Progenitor cell of endocrine pancreas (in vitro differentiated cells): ENCODE data around the gene ABTB2. TPM values are rescaled to one million over a fixed set of nuclear protein-coding genes. Genes with fewer than 3 reads are reported as not detected.

Source experiments
- DNase-seq: peaks from one replicate; pipeline ENCODE4 v3.0.0; 2021; ENCODE audit warnings: low spot score; ENCODE audit not compliant: unreplicated experiment
- H3K27ac Mint-ChIP-seq: 2 replicates; pipeline ENCODE4 v1.8.0; 2021; ENCODE audit warnings: mild to moderate bottlenecking, moderate library complexity, mixed read lengths
- H3K27me3 Mint-ChIP-seq: 2 replicates; pipeline ENCODE4 v1.8.0; 2021; ENCODE audit warnings: mixed read lengths
- H3K36me3 Mint-ChIP-seq: 2 replicates; pipeline ENCODE4 v1.8.0; 2022; ENCODE audit warnings: mixed read lengths; ENCODE audit not compliant: insufficient read depth
- H3K4me1 Mint-ChIP-seq: 2 replicates; pipeline ENCODE4 v1.8.0; 2021; ENCODE audit warnings: low read depth, mixed read lengths
- H3K4me3 Mint-ChIP-seq: 2 replicates; pipeline ENCODE4 v1.8.0; 2021; ENCODE audit warnings: low read depth, mild to moderate bottlenecking, moderate library complexity, mixed read lengths
- H3K9me3 Mint-ChIP-seq: 2 replicates; pipeline ENCODE4 v1.8.0; 2021; ENCODE audit warnings: low read depth, mixed read lengths
- total RNA-seq: library from RNA; stranded (reverse); gene quantifications from 2 replicates; pipeline ENCODE4 v1.2.1, GENCODE V29; 2021
- TF ChIP-seq, protein P1 (sequence below): fragments of 200-600 bp; sonication (generic); IDR thresholded peaks from one replicate; pipeline ENCODE4 v1.5.0; 2021; ENCODE audit warnings: antibody characterized with exemption, mild to moderate bottlenecking; ENCODE audit not compliant: unreplicated experiment

Gene ABTB2
- total RNA-seq, 1 donor from 2014 or later, result 19.5 TPM

DNA sequence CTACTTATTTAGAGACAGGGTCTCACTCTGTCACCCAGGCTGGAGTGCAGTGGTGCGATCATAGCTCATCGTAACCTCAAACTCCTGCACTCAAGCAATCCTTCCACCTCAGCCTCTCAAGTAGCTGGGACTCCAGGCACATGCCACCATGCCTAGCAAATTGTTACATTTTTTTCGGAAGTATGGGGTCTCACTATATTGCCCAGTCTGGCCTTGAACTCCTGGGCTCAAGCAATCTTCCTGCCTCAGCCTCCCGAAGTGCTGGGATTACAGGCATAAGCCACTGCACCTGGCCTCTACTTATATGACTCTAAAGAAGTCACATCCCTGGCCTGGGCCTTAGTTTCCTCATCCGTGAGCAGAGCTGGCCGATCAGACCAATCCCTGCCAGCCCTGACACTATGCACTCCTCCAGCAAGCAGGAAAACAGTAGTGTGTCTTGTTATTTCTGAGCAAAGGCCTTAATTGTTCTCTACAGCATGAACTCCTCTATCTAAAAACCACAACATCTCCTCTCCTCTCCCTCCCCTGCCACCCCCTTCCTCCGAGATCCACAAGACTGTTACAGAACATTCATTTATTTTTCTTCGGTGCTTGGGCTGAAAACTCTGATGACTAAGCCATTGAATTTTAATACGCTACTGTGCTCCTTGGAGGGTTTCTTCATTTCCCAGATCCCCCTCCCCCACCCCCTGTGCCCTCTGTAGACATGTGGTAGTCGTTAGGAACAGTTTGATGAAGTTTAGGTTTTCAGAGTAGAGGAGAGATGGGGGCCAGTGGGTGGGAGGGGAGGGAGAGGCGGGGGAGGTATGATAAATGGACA is 91.5 kb downstream of the ABTB2 start:
- Mint-ChIP-seq H3K36me3 (no peaks in the 10 kb centered on the region), H3K9me3 (no peaks in the 10 kb centered on the region), H3K4me1 (peaks cover 31% of the 10 kb centered on the region), H3K27me3 (no peaks in the 10 kb centered on the region), H3K4me3 (no peak overlapping the region), H3K27ac (peak overlapping the region; percentile 75)
- DNase-seq, result no peak
- TF ChIP-seq, protein P1, sequence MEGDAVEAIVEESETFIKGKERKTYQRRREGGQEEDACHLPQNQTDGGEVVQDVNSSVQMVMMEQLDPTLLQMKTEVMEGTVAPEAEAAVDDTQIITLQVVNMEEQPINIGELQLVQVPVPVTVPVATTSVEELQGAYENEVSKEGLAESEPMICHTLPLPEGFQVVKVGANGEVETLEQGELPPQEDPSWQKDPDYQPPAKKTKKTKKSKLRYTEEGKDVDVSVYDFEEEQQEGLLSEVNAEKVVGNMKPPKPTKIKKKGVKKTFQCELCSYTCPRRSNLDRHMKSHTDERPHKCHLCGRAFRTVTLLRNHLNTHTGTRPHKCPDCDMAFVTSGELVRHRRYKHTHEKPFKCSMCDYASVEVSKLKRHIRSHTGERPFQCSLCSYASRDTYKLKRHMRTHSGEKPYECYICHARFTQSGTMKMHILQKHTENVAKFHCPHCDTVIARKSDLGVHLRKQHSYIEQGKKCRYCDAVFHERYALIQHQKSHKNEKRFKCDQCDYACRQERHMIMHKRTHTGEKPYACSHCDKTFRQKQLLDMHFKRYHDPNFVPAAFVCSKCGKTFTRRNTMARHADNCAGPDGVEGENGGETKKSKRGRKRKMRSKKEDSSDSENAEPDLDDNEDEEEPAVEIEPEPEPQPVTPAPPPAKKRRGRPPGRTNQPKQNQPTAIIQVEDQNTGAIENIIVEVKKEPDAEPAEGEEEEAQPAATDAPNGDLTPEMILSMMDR, result no peak

DNA sequence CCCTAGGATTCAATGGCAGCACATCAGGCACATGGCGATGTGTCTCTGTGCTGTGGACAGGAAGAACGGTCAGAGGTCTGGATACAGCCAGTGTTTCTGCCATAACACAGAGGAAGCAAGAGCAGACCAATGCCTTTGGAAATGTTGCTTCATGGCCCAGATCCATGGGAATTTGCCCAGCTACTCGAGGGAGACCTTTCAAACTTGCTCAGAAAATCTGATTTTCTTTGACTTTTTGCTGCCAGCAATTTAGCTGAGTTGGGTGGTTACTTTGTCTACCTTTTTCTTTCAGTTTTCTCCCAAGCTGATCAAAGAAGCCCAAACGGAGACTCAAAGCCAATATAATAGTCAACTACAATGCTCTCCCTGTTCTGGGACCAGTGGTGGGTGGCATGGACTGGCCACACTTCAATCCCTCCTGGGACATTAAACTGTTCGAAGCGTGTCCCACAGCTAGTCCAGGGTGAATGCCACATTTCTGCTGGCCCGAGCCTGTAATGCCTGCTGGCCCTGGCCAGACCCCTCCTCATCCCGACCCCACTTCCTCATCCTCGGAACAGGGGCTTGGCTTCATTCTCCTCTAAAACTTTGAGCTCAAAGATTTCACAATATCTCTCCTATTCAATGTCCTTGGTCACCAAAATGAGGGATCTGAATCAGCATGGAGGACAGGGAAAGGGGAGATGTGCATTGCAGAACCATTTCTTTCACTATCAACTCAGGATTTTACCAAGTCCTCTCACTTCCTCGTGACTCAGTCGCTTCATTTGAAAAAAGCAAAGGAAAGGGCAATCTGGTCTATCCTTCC is 93.3 kb downstream of the ABTB2 start:
- Mint-ChIP-seq H3K4me1 (peaks cover 35% of the 10 kb centered on the region), H3K9me3 (no peaks in the 10 kb centered on the region), H3K27me3 (no peaks in the 10 kb centered on the region), H3K27ac (peak overlapping the region; percentile 22), H3K4me3 (no peak overlapping the region), H3K36me3 (no peaks in the 10 kb centered on the region)
- DNase-seq, result no peak
- TF ChIP-seq, protein P1, result no peak

DNA sequence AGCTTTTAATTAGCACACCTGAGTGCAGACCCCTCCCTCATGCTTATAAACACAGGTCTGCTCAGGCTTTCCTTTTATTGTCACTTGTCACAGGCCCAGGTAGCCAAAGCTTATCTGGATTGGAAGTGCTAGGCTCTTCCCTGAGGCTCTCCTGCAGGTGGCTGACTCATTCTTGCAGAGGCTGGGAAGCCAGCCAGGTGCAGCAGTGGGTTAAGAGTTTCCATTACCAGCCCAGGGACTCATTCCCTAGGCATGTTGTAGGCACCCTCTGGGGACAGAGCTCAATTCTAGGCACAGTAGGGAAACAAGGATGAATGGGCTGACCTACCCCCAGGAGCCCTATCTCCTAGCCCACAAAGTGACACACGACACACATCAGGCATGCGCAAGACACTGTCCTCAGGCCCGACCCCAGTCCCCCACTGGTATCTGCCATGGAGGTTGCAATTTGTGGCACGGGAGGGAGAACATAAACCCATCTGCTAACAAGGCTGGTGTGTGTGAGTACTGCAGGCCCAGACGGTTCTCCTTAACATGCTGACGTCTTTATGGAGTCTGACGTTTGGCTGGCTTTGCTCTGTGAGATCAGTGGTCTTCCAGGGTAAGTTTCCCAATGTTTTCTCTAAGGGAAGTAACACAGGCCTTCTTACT is 94.2 kb downstream of the ABTB2 start:
- H3K27ac Mint-ChIP-seq, result peak overlapping the region; percentile 63
- H3K4me3 Mint-ChIP-seq, result no peak overlapping the region
- H3K4me1 Mint-ChIP-seq, result peaks cover 41% of the 10 kb centered on the region
- TF ChIP-seq, protein P1, result no peak
- no peak for DNase-seq
- H3K36me3 Mint-ChIP-seq, result no peaks in the 10 kb centered on the region
- H3K9me3 Mint-ChIP-seq, result no peaks in the 10 kb centered on the region
- H3K27me3 Mint-ChIP-seq, result no peaks in the 10 kb centered on the region

DNA sequence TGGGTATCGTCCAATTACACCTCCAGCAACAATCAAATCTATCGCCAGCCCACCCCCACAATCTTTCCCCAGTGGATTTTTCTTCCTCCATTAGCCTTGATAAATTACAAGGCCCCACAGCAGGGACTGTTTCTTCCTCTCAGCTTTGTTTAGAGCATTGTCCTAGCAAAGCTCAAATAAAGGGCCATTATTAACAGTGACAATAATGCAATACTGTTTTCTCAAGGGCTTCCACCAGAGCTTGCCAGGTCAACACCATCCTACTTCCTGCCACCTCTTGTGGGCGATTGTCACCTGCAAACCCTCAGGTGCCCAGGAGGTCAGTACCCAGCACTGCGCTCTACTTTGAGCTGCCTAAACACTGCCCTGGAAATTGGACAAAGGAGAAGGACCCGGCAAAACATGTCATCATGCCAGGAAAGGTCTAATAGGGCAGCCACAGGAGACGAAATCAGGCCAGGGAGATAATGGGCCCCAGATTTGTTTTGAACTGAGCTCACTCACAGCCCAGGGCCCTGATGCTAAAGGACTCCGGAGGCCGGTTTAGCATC is 95.2 kb downstream of the ABTB2 start:
- TF ChIP-seq, protein P1, result no peak
- Mint-ChIP-seq H3K9me3 (no peaks in the 10 kb centered on the region), H3K27me3 (no peaks in the 10 kb centered on the region), H3K4me1 (peaks cover 47% of the 10 kb centered on the region), H3K4me3 (no peak overlapping the region), H3K36me3 (no peaks in the 10 kb centered on the region), H3K27ac (peak overlapping the region; percentile 93)
- DNase-seq, result no peak

DNA sequence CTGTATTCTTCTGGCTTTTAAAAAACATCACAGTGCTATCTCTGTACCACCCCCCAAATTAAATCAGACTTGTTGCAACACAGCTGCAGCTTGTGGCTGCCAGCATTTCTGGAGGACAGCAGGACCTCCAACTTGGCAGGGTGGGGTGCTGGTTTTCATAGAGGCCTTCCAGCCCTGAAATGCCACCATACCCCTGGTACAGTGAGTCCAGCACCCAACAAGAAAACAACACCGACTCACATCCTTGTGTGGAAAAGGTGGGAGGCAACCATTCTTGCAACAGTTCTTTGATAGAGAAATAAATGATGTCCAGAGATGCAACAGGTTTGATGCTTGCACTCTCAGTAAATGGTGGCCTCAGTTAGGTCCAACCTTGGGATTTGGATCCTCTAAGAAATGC is 96.0 kb downstream of the ABTB2 start:
- no peaks in the 10 kb centered on the region for H3K27me3 Mint-ChIP-seq
- H3K4me1 Mint-ChIP-seq, result peaks cover 44% of the 10 kb centered on the region
- H3K9me3 Mint-ChIP-seq, result no peaks in the 10 kb centered on the region
- TF ChIP-seq, protein P1, result no peak
- no peaks in the 10 kb centered on the region for H3K36me3 Mint-ChIP-seq
- no peak for DNase-seq
- H3K4me3 Mint-ChIP-seq, result no peak overlapping the region
- no peak overlapping the region for H3K27ac Mint-ChIP-seq
